Type B pancreatic cell (in vitro differentiated cells): ENCODE measurements around the gene S1PR5. TPM values are rescaled to one million over a fixed set of nuclear protein-coding genes. Genes with fewer than 3 reads are reported as not detected.

Source experiments
- DNase-seq: peaks from one replicate; pipeline ENCODE4 v3.0.0; 2021; ENCODE audit warnings: mixed read lengths; ENCODE audit not compliant: unreplicated experiment; ENCODE audit errors: extremely low spot score
- H3K27ac Mint-ChIP-seq: 2 replicates; pipeline ENCODE4 v1.8.0; 2021; ENCODE audit warnings: mild to moderate bottlenecking, mixed read lengths
- H3K27me3 Mint-ChIP-seq: 2 replicates; pipeline ENCODE4 v1.8.0; 2021; ENCODE audit warnings: mixed read lengths
- H3K36me3 Mint-ChIP-seq: 2 replicates; pipeline ENCODE4 v1.8.0; 2021; ENCODE audit warnings: mixed read lengths
- H3K4me1 Mint-ChIP-seq: one replicate; pipeline ENCODE4 v1.8.0; 2021; ENCODE audit warnings: mixed read lengths; ENCODE audit not compliant: unreplicated experiment
- H3K4me3 Mint-ChIP-seq: 2 replicates; pipeline ENCODE4 v1.8.0; 2021; ENCODE audit warnings: mild to moderate bottlenecking, mixed read lengths
- H3K9me3 Mint-ChIP-seq: 2 replicates; pipeline ENCODE4 v1.8.0; 2021; ENCODE audit warnings: mixed read lengths
- total RNA-seq: library from RNA; stranded (reverse); gene quantifications from 2 replicates; pipeline ENCODE4 v1.2.1, GENCODE V29; 2021; ENCODE audit warnings: low replicate concordance
- TF ChIP-seq, protein P1 (sequence below): fragments of 200-600 bp; sonication (generic); conservative IDR thresholded peaks from 2 replicates; pipeline ENCODE4 v1.5.0; 2021; ENCODE audit warnings: antibody characterized with exemption, mild to moderate bottlenecking

Gene S1PR5
- total RNA-seq, 1 donor from 2014 or later = 1.1 TPM

DNA sequence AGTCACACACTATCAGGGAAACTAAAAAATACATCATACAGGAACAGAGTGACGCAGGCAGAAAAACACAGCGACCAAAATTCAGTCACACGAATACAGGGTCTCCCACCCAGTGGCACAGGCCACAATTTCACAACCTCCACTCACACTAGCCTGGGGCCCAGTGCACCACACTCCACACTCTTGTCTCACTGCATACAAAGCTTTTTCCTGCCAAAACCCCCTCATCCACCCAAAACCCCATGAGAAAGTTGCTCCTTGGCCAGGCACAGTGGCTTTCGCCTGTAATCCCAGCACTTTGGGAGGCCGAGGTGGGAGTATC is 1.2 kb downstream of the S1PR5 start:
- TF ChIP-seq, protein P1, sequence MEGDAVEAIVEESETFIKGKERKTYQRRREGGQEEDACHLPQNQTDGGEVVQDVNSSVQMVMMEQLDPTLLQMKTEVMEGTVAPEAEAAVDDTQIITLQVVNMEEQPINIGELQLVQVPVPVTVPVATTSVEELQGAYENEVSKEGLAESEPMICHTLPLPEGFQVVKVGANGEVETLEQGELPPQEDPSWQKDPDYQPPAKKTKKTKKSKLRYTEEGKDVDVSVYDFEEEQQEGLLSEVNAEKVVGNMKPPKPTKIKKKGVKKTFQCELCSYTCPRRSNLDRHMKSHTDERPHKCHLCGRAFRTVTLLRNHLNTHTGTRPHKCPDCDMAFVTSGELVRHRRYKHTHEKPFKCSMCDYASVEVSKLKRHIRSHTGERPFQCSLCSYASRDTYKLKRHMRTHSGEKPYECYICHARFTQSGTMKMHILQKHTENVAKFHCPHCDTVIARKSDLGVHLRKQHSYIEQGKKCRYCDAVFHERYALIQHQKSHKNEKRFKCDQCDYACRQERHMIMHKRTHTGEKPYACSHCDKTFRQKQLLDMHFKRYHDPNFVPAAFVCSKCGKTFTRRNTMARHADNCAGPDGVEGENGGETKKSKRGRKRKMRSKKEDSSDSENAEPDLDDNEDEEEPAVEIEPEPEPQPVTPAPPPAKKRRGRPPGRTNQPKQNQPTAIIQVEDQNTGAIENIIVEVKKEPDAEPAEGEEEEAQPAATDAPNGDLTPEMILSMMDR = no peak
- no peak for DNase-seq
- Mint-ChIP-seq H3K4me1 (peaks cover 20% of the 10 kb centered on the region), H3K36me3 (no peaks in the 10 kb centered on the region), H3K4me3 (no peak overlapping the region), H3K27me3 (peaks cover 58% of the 10 kb centered on the region), H3K27ac (no peak overlapping the region), H3K9me3 (no peaks in the 10 kb centered on the region)

DNA sequence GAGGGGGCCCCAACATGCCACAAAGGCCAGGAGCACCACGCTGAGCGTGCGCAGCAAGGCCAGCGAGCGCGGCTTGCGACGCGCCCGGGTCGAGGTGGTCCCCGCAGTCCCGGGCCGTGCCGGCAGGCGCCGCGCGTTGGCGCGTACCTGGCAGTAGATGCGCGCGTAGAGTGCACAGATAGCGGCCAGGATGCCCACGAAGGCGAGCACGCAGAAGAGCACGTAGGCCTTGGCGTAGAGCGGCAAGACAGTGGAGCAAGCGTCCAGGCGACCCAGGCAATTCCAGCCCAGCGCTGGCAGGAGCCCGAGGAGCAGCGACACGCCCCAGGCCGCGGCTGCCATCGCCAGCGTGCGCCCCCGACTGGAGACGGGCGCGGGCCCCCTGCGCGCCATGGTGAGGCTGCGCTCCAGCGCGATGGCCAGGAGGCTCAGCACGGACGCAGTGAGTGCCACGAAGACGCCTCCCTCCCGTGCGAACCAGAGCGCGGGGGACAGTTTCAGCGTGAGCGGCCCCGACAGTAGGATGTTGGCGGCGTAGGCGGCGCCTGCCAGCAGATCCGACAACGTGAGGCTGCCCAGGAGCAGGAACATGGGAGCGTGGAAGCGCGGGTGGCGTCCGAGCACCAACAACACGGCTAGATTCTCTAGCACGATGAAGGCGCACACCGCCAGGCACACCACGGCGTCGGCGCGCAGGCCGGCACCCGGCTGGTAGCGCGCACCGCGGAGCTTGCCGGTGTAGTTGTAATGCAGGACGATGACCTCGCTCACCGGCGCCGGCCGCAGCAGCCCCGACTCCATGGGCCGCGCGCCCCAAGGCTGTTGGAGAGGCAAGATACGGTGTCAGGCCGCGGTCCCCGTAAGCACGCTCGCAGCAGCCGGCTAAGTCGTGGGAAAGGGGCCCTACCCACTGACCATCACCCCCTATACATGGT is 2.8 kb downstream of the S1PR5 start:
- Mint-ChIP-seq H3K36me3 (no peaks in the 10 kb centered on the region), H3K27me3 (peaks cover 49% of the 10 kb centered on the region), H3K4me1 (peaks cover 22% of the 10 kb centered on the region), H3K4me3 (peak overlapping the region; percentile 14), H3K9me3 (no peaks in the 10 kb centered on the region), H3K27ac (no peak overlapping the region)
- TF ChIP-seq, protein P1 = no peak
- DNase-seq = no peak

DNA sequence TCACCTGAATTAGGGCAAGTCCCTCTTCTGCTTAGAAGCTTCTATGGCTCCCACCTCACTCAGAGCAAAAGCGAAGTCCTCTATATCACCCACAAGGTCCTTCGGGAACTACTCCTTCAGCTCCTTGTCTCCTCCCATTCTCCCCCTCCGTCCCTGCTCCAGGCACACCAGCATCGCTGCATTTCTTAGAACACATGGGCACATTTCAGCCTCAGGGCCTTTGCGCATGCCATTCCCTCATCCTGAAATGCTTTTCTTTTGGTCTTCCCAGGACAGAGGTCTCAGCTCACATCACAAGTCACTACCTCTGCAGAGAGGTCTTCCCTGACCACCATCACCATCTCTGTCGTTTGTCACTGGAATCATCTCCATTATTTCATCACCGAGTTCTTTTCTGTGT is 4.0 kb downstream of the S1PR5 start:
- Mint-ChIP-seq H3K27ac (no peak overlapping the region), H3K27me3 (peaks cover 37% of the 10 kb centered on the region), H3K4me1 (peaks cover 12% of the 10 kb centered on the region), H3K9me3 (no peaks in the 10 kb centered on the region), H3K4me3 (no peak overlapping the region), H3K36me3 (no peaks in the 10 kb centered on the region)
- TF ChIP-seq, protein P1 = no peak
- no peak for DNase-seq

DNA sequence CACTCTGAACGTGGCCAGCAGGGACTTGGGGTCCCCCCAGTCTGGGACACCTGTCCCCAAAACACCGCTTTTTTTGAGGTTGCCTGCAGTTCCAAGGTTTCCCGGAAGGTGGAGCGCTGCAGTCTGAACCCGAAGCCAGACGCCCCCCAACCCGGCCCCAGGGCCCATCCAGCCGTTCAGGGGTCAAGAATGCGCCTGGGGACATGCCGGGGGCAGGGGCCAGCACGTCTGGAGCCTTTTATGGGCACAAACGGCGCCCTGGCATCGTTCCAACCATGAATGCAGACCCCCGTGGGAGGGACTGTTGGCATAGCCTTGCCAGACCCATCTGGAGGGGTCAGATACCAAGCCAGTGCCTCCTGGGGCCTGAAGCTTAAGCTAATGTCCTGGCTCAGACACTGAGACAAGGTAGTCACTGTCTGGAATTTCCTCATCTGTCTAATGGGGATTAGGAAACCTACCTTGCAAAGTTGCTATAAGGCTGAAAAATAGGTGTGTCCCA is 6.9 kb downstream of the S1PR5 start:
- H3K27me3 Mint-ChIP-seq = peaks cover 16% of the 10 kb centered on the region
- TF ChIP-seq, protein P1 = peak; percentile 86
- peak; percentile 77 for DNase-seq
- peaks cover 4% of the 10 kb centered on the region for H3K9me3 Mint-ChIP-seq
- H3K4me1 Mint-ChIP-seq = peaks cover 9% of the 10 kb centered on the region
- H3K36me3 Mint-ChIP-seq = no peaks in the 10 kb centered on the region
- no peak overlapping the region for H3K27ac Mint-ChIP-seq
- no peak overlapping the region for H3K4me3 Mint-ChIP-seq

DNA sequence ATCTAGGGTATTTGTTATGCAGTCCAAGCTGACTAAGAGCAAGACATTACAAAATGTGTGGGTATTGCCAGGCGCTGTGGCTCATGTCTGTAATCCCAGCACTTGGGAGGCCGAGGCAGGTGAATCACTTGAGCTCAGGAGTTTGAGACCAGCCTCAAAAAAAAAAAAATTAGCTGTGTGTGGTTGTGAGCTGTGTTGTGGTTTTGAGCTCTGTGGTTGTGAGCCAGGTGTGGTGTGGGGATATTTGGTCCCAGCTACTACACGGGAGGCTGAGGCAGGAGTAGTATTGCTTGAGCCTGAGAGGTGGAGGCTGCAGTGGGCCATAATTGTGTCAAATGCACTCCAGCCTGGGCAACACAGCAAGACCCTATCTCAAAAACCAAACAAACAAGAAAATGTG is 8.5 kb downstream of the S1PR5 start:
- Mint-ChIP-seq H3K9me3 (peaks cover 4% of the 10 kb centered on the region), H3K27ac (no peak overlapping the region), H3K36me3 (no peaks in the 10 kb centered on the region), H3K4me1 (peaks cover 9% of the 10 kb centered on the region), H3K27me3 (peaks cover 8% of the 10 kb centered on the region), H3K4me3 (no peak overlapping the region)
- TF ChIP-seq, protein P1 = no peak
- DNase-seq = no peak
